ENCODE data around the gene TMSB4X. TPM values are rescaled to one million over a fixed set of nuclear protein-coding genes. Genes with fewer than 3 reads are reported as not detected.

Gene TMSB4X
- 1,000 to 10,000 TPM; 3,072 to 3,725 (median 3,326) TPM for total RNA-seq

DNA sequence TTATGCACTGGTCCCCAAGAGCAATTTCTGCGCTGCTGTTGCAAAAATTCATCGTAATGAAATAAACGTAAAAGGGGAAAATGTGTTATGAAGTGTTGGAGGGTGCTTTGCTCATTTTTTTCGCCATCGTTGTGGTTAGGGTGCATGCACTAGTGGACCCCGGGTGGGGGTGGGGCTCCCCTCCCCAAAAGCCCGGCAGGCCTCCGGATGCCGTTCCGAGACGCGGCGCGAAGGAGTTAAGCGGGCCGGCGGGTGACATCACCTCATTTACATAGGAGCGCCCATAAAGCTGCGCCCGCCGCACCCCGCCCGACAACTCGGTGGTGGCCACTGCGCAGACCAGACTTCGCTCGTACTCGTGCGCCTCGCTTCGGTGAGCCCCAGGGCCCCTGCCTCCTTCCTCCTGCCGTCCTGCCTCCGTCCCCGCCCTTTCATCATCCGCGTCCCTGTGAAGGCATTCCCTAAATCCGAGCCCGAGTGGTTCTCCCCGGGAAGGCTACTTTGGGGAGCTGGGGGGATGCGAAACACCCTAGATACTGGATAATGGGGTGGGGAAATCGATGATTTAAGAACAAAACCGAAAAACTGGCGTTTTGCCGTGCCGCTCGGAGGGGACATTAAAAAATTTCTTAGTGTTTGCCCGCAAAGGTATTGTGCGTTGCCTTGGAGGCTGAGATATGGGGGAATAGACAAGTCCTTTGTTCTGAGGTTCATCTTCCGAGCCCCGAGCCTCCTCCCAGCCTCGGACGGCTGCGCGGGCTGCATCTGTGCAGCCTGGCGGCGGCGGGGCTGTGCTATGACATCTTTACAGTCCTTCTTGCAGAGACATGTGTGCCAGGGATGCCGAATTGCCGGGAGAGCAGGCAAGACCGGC is at the start of gene TMSB4X:
TSS of gene TMSB4X (plus strand) at position 315 of the 874 bp plus-strand sequence.
- H3K27me3 ChIP-seq, result no peaks in the 10 kb centered on the region
- DNase-seq (ENCODE audit: extremely low spot score), result peak; percentile 95
- peak within 1 kb of the TSS; percentile 86 to 96 (median 91) for H3K27ac ChIP-seq (replicated peaks in 1 of 4)
- TF ChIP-seq EP300 (IDR thresholded peaks at IDR 0.05), result no peak
- peak; percentile 93 for TF ChIP-seq POLR2A (IDR thresholded peaks at IDR 0.05; ENCODE audit: low read depth)
- TF ChIP-seq, protein P1, sequence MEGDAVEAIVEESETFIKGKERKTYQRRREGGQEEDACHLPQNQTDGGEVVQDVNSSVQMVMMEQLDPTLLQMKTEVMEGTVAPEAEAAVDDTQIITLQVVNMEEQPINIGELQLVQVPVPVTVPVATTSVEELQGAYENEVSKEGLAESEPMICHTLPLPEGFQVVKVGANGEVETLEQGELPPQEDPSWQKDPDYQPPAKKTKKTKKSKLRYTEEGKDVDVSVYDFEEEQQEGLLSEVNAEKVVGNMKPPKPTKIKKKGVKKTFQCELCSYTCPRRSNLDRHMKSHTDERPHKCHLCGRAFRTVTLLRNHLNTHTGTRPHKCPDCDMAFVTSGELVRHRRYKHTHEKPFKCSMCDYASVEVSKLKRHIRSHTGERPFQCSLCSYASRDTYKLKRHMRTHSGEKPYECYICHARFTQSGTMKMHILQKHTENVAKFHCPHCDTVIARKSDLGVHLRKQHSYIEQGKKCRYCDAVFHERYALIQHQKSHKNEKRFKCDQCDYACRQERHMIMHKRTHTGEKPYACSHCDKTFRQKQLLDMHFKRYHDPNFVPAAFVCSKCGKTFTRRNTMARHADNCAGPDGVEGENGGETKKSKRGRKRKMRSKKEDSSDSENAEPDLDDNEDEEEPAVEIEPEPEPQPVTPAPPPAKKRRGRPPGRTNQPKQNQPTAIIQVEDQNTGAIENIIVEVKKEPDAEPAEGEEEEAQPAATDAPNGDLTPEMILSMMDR (IDR thresholded peaks at IDR 0.05), result no peak
- peak; percentile 98 to 100 for TF ChIP-seq POLR2AphosphoS5 (IDR thresholded peaks at IDR 0.05)
- H3K4me3 ChIP-seq, result peak within 1 kb of the TSS; percentile 61 to 83 (median 69)
- no peaks in the 10 kb centered on the region for H3K9me3 ChIP-seq
- WGBS, result 24% methylated on average over 59 of the region's 60 CpGs
- peaks cover 0 to 58% (median 26%) of the 10 kb centered on the region in 4 donors for H3K4me1 ChIP-seq
- peaks cover 0 to 9% (median 0%) of the 10 kb centered on the region in 4 donors for H3K36me3 ChIP-seq
- intact Hi-C loops (cut with DNase I), result no loop called here

DNA sequence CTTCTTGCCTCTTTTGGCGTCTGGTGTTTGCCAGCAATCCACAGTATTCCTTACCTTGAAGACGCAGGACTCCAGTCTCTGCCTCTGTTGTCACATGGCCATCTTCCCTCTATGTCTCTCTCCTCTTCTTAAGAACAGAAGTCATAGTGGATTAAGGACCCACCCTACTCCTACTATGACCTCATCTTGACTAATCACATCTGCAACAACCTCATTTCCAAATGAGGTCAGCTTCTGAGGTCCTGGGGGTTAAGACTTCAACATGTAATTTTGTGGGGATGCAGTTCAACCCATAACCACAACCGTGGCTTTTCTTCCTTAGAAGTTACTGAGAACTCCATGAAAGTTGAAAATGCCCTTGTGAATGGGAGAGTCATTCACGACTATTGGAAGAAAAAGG is 45.2 kb upstream of the TMSB4X start:
- Histone ChIP-seq H3K4me3 (no peak overlapping the region), H3K4me1 (no peaks in the 10 kb centered on the region), H3K27me3 (no peaks in the 10 kb centered on the region), H3K36me3 (no peaks in the 10 kb centered on the region), H3K9me3 (no peaks in the 10 kb centered on the region), H3K27ac (replicated peaks in 1 of 4) (no peak overlapping the region)
- WGBS, result 70% methylated on average over 4 of the region's 4 CpGs
- no peak for DNase-seq (ENCODE audit: extremely low spot score)
- TF ChIP-seq POLR2AphosphoS5 (IDR thresholded peaks at IDR 0.05) (no peak), POLR2A (IDR thresholded peaks at IDR 0.05; ENCODE audit: low read depth) (no peak), EP300 (IDR thresholded peaks at IDR 0.05) (no peak)
- TF ChIP-seq, protein P1 (IDR thresholded peaks at IDR 0.05), result no peak
- intact Hi-C loops (cut with DNase I), result no loop called here

DNA sequence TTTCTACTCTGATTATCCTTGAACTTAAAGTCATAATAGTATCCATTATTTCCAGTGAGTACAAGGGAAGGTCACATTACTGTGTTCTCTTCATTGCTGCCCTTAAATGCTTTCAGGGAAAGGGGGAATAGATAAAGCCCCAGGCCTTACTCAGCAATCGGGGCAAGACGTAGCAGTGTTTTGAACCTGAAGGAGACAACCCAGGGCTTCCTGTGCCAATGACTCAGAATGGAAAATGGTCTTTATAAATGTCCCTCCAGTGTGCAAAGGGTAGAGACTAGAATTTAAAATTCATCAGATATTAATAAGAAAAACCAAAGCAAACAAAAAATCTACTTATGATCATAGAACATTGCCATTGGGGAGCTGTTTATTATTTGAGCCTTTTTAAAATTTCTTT is 44.8 kb upstream of the TMSB4X start:
- no peak for TF ChIP-seq POLR2AphosphoS5 (IDR thresholded peaks at IDR 0.05)
- TF ChIP-seq EP300 (IDR thresholded peaks at IDR 0.05), result no peak
- TF ChIP-seq, protein P1 (IDR thresholded peaks at IDR 0.05), result no peak
- TF ChIP-seq POLR2A (IDR thresholded peaks at IDR 0.05; ENCODE audit: low read depth), result no peak
- Histone ChIP-seq H3K27ac (replicated peaks in 1 of 4) (no peak overlapping the region), H3K4me3 (no peak overlapping the region), H3K4me1 (no peaks in the 10 kb centered on the region), H3K36me3 (no peaks in the 10 kb centered on the region), H3K9me3 (no peaks in the 10 kb centered on the region), H3K27me3 (no peaks in the 10 kb centered on the region)
- 94% methylated on average over 2 of the region's 2 CpGs for WGBS
- intact Hi-C loops (cut with DNase I), result no loop called here
- DNase-seq (ENCODE audit: extremely low spot score), result no peak

DNA sequence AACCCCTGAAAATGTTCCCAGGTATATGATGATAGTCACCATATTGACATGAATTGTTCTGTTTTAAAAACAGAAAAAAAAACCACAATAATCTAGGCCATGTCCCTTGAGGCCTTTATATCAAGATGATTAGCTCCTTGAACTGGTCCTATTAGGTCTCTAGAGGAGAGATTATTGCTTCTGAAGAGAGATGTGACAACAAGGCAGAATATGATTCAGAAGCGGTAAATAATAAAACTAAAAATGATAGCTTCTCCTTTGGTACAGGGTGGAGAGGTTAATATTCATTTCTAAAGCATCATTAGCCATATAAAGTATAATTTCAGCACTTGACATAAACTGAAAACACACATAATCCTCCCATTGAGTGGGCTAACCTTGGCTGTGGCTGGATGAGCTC is 42.7 kb upstream of the TMSB4X start:
- no peaks in the 10 kb centered on the region for H3K27me3 ChIP-seq
- no peaks in the 10 kb centered on the region for H3K36me3 ChIP-seq
- H3K27ac ChIP-seq (replicated peaks in 1 of 4), result no peak overlapping the region
- WGBS, result 82% methylated on average over 1 of the region's 1 CpG
- no peak for DNase-seq (ENCODE audit: extremely low spot score)
- no peak for TF ChIP-seq POLR2AphosphoS5 (IDR thresholded peaks at IDR 0.05)
- TF ChIP-seq POLR2A (IDR thresholded peaks at IDR 0.05; ENCODE audit: low read depth), result no peak
- TF ChIP-seq, protein P1 (IDR thresholded peaks at IDR 0.05), result no peak
- no peak for TF ChIP-seq EP300 (IDR thresholded peaks at IDR 0.05)
- H3K4me1 ChIP-seq, result no peaks in the 10 kb centered on the region
- intact Hi-C loops (cut with DNase I), result no loop called here
- no peak overlapping the region for H3K4me3 ChIP-seq
- H3K9me3 ChIP-seq, result no peaks in the 10 kb centered on the region
